Measurements from ENCODE around the gene CRYBG2.

The CRYBG2 gene

DNA sequence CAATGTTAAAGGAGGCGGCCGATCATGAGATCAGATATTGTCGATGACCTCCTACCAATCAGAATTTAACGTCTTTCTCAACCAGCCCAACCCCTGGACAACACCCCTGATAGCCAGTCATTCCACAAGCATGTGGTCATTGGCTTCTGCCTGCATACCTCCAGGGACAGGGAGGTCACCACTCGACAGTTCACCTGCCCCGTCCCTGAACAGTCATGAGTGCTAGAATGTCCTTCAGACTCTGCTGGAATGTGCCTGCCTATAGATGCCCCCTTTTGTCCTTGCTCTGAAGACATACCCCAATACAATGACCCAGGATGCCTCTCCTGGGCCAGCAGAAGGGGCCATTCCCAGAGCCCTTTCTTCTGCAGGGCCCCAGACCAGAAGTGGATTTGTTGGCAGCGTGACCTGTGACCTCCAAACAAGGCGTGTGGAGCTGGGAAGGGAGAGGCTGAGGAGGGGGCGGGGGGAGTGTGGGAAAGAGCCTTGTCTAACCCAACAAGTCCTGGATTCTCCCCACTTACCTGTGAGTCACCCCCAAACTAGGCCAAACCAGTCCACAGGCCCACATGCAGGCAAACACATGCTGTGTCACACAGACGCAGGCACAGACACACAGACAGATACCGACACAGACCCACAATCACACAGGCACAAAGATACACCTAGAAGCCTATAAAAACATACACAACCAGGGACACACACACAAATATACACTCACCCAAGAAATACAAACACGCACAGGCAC lies 2.2 kb downstream of the CRYBG2 start:
- DNase-seq (ENCODE audit: low read depth in 1 of 2, low spot score in 1 of 2): no peak
- in situ Hi-C loops (cut with HindIII; ENCODE audit: low pct_unique_long_range_greater_than_20kb, low sequenced_read_pairs): no loop called here
- TF ChIP-seq JUND (IDR thresholded peaks at IDR 0.05; ENCODE audit: low read depth): no peak

DNA sequence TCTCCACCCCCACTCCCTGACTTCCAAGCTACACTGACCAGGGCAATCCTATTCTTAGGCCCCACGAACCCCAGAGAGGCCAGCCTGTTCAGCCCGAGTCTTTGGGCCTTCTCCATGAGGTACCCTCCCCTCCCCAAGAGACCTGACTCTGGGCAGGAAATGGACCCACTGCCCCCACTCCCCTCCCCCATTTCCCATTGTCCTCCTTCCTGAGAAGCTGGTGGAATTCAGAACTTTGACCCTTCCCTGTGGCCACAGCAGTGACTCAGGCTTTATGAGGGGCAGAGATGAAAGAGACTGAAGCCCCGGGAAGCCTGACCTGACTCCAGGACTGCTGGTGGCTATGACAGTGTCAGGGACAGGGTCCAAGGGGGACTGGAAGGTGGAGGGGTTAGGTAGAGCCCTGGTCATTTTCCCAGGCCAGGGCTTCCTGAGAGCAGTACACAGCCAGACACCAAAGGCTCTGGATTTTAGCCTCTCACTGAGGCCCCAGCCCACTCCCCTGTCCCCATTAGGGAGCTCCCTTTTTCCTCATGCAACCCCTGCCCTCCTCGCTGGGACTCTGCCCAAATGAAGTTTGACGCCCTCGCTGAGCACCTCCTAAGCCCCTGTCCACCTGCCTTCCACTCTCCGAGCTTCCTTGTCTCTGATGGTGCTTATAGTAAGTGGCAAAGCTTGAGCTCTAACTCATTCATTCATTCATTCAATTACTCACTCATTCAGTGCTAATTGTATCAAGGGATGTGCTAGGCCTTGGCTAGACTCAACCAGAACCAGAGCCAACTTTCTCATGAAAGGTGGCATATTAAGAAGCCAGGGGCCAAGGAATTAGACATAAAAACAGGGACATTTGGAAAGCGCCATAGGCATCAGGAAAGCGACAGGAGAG lies 3.0 kb downstream of the CRYBG2 start:
- in situ Hi-C loops (cut with HindIII; ENCODE audit: low pct_unique_long_range_greater_than_20kb, low sequenced_read_pairs): no loop called here
- no peak for DNase-seq (ENCODE audit: low read depth in 1 of 2, low spot score in 1 of 2)
- no peak for TF ChIP-seq JUND (IDR thresholded peaks at IDR 0.05; ENCODE audit: low read depth)

DNA sequence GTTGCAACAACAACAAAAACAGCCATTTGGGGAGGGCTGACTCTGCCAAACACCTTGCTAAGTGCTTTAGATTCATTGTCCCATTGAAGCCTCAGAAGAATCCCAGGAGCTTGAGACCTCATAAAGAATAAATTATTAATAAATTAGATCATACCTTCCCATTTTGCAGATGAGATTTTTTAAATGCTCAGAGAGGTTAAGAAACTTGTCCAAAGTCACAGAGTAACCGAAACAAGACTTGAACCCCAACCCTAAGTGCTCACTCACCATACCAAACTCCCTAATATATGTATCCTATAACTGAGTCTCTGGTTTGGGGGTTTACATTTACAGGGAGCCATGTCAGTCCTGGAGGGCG lies 3.6 kb downstream of the CRYBG2 start:
- in situ Hi-C loops (cut with HindIII; ENCODE audit: low pct_unique_long_range_greater_than_20kb, low sequenced_read_pairs): no loop called here
- TF ChIP-seq JUND (IDR thresholded peaks at IDR 0.05; ENCODE audit: low read depth): no peak
- DNase-seq (ENCODE audit: low read depth in 1 of 2, low spot score in 1 of 2): no peak

DNA sequence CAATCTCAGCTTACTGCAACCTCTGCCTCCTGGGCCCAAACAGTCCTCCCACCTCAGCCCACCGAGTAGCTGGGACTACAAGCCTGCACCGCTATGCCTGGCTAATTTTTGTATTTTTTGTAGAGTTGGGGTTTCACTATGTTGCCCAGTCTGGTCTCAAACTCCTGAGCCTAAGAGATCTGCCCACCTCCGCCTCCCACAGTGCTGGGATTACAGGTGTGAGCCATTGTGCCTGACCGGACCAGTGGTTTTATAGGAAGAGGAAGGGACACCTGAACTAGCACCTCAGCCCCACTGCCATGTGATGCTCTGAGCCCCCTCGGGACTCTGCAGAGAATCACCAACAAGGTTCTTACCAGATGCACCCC lies 4.1 kb downstream of the CRYBG2 start:
- no peak for TF ChIP-seq JUND (IDR thresholded peaks at IDR 0.05; ENCODE audit: low read depth)
- in situ Hi-C loops (cut with HindIII; ENCODE audit: low pct_unique_long_range_greater_than_20kb, low sequenced_read_pairs): no loop called here

DNA sequence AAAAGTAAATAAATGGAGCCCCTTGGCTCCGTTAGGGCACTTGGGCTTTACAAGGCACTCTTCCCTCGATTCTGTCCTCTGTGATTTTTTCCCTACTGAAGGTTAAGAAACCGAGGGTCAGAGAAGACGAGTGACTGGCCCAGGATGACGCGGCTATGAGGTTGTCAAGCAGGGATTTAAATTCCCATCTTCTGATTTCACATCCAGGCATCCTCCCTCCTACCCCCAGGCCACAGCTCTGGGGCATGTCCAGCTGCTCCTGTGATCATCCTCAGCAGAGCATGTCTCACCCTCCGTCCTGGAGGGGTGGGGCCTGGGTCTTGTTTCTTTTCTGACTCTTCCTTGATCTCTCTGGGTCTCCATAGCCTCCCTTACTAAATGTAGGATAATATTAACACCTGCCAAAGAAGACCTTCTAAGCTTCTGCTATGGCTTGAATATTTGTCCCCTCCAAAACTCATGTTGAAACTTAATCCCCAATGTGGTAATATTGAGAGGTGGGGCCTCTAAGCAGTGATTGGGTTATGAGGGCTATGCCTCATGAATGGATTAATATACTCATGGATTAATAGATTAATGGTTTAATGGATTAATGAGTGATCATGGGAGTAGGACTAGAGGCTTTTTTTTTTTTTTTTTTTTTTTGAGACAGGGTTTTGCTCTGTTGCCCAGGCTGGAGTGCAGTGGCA lies 4.6 kb downstream of the CRYBG2 start:
- no peak for TF ChIP-seq JUND (IDR thresholded peaks at IDR 0.05; ENCODE audit: low read depth)
- no peak for DNase-seq (ENCODE audit: low read depth in 1 of 2, low spot score in 1 of 2)
- in situ Hi-C loops (cut with HindIII; ENCODE audit: low pct_unique_long_range_greater_than_20kb, low sequenced_read_pairs): no loop called here

More for the DNA sequence above, 4.1 kb downstream of the CRYBG2 start:
- DNase-seq (ENCODE audit: low read depth in 1 of 2, low spot score in 1 of 2): no peak

DNA sequence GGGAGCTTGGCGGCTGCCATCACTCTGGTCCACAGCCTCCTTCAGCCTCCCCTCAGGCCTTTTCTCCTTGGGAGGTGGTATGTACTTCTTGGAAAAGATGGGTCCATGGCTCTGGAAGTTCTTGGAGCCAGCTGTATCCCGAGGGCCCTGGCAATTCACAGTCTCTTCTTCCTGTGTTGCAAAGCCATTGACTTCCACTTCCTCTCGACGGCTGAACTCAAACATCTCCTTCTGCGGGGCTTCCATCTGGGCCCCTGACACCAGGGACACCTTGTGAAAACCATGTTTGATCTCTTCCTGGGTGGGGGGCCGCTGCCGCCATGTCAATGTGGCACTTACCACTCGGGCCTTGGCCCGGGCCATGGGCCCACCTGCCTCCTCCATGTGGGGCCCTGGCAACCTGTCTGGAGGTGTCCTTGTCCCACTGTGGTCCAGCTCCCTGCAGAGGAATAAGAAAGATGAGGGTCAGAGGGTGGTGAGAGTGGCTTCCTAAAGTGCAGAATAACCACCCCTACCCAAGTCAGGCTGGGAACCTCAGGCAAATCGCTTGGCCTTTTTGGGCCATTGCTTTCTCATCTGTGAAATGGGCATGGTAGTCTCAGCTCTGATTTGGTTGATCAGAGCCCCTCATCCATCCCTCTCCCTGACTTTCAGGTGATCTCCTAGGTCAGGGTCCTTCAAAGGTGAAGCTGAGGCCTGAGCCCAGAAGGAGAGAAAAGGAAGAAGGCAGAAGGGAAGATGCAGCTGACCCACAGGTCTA lies 7.5 kb downstream of the CRYBG2 start:
- no peak for DNase-seq (ENCODE audit: low read depth in 1 of 2, low spot score in 1 of 2)
- in situ Hi-C loops (cut with HindIII; ENCODE audit: low pct_unique_long_range_greater_than_20kb, low sequenced_read_pairs): no loop called here
- TF ChIP-seq JUND (IDR thresholded peaks at IDR 0.05; ENCODE audit: low read depth): no peak

DNA sequence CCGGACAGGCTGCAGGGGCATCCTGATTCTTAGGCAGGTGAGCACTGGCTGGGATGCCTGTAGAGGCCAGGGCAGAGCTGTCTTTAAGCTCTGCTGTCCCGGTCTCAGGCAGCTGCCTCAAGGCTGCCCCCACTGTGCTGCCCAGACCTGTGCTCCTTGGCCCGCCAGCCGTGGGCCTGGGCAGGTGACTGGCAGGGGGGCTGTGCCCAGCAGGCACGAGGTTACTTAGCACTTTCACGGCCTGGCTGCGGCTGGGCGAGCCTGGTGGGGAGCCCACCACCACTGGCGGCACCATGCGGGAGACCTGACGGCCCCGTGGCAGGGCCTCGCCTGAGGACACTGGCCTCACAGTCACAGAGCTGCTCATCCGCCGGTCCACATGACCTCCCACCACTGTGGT lies 8.2 kb downstream of the CRYBG2 start:
- DNase-seq (ENCODE audit: low read depth in 1 of 2, low spot score in 1 of 2): no peak
- in situ Hi-C loops (cut with HindIII; ENCODE audit: low pct_unique_long_range_greater_than_20kb, low sequenced_read_pairs): no loop called here
- TF ChIP-seq JUND (IDR thresholded peaks at IDR 0.05; ENCODE audit: low read depth): no peak

DNA sequence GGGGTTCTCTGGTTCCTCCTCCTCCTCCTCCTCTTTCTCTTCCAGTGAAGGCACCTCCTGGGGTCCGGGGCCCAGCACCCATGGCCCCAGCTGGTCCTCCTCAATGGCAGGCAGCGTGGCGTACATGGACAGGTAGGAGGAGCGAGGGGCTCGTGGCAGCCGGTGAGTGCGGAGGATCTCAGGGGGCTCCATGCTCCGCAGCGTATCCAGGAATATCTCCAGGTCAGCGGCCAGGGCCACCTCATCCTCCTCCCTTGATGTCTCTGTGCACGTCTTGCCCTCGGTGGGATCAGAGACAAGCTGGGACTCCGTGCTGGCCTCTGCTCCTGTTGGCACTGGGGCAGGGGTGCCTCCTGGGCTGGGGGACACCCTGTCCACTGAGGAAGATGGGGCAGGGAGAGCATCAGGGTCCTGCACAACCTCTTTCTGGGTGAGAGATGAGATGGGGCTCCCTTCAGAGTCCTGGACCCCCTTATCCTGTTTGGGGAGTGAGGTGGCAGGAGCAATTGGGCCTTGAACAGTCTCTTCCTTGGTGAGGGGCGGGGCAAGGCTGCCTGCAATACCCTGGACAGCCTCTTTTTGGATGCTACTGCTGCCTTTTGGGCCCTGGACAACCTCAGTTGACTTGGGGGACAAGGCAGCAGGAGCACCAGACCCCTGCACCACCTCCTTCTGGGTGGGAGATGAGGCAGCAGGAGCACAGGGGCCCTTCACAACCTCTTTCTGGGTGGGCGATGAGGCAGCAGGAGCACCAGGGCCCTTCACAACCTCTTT lies 9.6 kb downstream of the CRYBG2 start:
- TF ChIP-seq JUND (IDR thresholded peaks at IDR 0.05; ENCODE audit: low read depth): no peak
- in situ Hi-C loops (cut with HindIII; ENCODE audit: low pct_unique_long_range_greater_than_20kb, low sequenced_read_pairs): no loop called here

DNA sequence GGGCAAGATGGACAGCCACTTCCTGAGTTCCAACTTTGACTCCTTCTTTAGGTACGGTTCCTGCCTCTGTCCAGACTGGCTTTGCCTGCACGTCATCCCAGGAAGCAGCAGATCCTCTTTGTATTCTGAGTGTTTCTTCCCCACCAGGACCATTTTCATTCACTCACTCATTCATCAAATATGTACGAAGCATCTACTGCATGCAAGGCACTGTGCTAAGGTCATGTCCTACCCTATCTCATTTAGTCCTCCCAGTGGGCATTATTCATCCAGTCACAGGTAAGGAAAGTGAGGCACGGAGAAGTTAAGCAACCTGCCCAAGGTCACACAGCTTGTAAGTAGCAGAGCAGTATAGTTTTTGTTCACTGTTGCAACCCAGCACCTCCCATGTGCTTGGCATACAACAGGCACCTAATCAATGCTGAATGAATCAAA lies 13.9 kb downstream of the CRYBG2 start:
- TF ChIP-seq JUND (IDR thresholded peaks at IDR 0.05; ENCODE audit: low read depth): no peak
- DNase-seq (ENCODE audit: low read depth in 1 of 2, low spot score in 1 of 2): no peak
- in situ Hi-C loops (cut with HindIII; ENCODE audit: low pct_unique_long_range_greater_than_20kb, low sequenced_read_pairs): no loop called here

More for the DNA sequence above, 9.6 kb downstream of the CRYBG2 start:
- DNase-seq (ENCODE audit: low read depth in 1 of 2, low spot score in 1 of 2): no peak

DNA sequence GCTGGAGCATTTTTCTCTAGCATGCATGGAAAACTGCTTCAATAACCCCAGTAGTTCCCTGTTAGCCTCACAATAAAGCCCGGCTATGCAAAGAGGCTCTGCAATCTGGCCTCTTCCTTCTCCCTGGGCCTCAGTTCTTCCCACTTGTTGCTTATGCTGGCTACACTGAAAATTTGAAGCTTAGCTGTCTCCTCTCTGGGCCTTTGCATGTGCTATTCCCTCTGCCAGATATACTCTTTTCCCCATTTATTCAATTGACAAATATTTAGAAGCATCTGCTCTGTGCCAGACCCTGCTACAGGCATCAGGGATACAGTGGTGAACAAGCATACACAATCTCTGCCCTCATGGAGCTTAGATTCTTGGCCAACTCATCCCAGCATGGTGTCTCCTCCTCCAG lies 15.3 kb downstream of the CRYBG2 start:
- TF ChIP-seq JUND (IDR thresholded peaks at IDR 0.05; ENCODE audit: low read depth): no peak
- no peak for DNase-seq (ENCODE audit: low read depth in 1 of 2, low spot score in 1 of 2)

DNA sequence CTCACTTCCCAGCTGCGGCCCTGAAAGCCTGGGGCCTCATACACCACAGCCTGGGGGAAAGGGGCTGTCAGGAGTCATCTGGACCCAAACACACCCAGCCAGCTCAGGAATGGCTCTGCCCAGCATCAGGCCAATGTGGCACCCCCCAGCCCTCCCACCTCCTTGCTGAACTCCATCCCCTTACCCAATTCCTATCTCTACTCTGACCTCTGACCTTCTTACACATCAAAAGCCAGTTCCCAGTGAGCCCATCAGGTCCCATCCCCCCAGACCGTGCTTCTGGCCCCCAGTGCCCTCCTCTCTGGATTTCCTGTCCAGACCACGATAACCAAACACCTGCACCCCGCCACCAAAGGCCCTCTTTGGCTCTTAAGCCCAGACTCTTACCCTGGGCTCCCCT lies 16.3 kb downstream of the CRYBG2 start:
- in situ Hi-C loops (cut with HindIII; ENCODE audit: low pct_unique_long_range_greater_than_20kb, low sequenced_read_pairs): no loop called here
- DNase-seq (ENCODE audit: low read depth in 1 of 2, low spot score in 1 of 2): no peak
- TF ChIP-seq JUND (IDR thresholded peaks at IDR 0.05; ENCODE audit: low read depth): no peak

More for the DNA sequence above, 15.3 kb downstream of the CRYBG2 start:
- in situ Hi-C loops (cut with HindIII; ENCODE audit: low pct_unique_long_range_greater_than_20kb, low sequenced_read_pairs): no loop called here

DNA sequence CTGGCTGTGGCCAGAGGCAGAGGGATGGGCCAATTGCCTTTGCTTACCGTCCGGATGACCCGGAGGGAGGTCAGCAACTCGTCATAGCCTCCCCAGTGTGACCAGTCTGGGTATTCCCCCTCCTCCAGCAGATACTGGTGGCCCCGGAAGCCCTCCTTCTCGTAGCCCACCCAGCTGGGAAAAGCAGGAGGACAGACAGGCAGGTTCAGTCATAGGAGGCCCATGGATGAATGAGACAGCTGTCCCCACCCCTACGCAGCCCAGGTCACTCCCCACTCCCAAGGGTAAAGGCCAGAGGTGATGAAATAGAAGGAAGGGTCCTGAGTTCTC lies 16.8 kb downstream of the CRYBG2 start:
- no peak for DNase-seq (ENCODE audit: low read depth in 1 of 2, low spot score in 1 of 2)
- in situ Hi-C loops (cut with HindIII; ENCODE audit: low pct_unique_long_range_greater_than_20kb, low sequenced_read_pairs): no loop called here
- TF ChIP-seq JUND (IDR thresholded peaks at IDR 0.05; ENCODE audit: low read depth): no peak

Measured in T47D (cell line).